Hindlimb muscle (tissue), 1 donor: Measurements from ENCODE around the gene LUC7L3. TPM values are rescaled to one million over a fixed set of nuclear protein-coding genes. Genes with fewer than 3 reads are reported as not detected.

ENCODE experiments used
- DNase-seq: peaks from one replicate; pipeline ENCODE4 v3.0.0-alpha.2; 2013
- polyA plus RNA-seq: library from polyadenylated mRNA; unstranded; fragments of 120-200 nt; gene quantifications from one replicate; pipeline ENCODE4 v1.2.1, GENCODE V29; 2013; ENCODE audit not compliant: insufficient read length

LUC7L3 gene
- polyA plus RNA-seq, 1 donor, result 270 TPM

- DNase-seq, result no peak
Measured at GRCh38 chr17:50754521-50754920, 35.1 kb downstream of the LUC7L3 start.

GRCh38 chr17:50758524-50758923, 39.1 kb downstream of the LUC7L3 start:
- DNase-seq, result no peak

DNA sequence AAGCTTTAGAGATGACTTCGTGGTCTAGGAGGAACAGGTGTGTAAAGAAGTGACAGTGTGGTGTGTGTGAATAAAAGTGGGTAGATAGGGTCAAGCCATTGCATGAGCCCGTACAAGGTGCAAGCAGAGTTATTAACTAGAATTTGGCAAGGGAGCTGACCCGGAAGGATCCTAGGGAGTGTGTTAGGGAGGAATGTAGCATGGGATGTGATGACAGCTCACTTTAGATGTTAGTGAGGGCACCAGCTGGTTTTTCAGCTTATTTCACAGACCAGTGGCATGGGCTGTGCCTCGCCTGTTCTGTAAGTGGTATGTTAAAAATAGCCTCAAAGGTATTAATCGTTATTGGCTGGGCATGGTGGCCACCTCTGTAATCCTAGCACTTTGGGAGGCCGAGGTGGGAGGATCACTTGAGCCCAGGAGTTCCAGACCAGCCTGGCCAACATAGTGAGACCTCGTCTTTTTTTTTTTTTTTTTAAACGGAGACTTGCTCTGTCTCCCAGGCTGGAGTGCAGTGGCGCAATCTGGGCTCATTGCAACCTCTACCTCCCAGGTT, 39.7 kb downstream of the LUC7L3 start:
- DNase-seq, result no peak

- DNase-seq, result no peak
Measured at GRCh38 chr17:50762177-50762576, 42.8 kb downstream of the LUC7L3 start.

- DNase-seq, result no peak
Measured at GRCh38 chr17:50763716-50764475, 44.5 kb downstream of the LUC7L3 start.

DNA sequence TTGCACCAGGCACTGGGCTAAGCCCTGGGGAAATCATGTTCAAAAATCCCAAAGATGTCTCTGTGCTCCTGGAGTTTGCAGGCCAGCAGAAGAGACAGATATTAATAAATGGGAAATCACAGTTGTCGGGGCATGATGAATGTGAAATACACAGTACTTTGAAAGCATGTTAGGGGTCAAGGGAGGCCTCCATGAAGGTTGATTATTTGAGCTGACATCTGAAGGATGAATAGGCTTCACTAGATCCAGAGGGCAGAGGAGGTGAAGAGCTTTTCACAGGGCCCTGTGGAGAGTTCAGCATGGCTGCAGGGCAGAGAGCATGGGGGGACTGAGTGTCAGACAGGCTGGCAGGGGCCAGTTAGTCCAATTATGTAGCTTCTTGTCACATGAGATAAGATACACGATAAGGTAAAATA, 45.3 kb downstream of the LUC7L3 start:
- DNase-seq, result no peak

DNA sequence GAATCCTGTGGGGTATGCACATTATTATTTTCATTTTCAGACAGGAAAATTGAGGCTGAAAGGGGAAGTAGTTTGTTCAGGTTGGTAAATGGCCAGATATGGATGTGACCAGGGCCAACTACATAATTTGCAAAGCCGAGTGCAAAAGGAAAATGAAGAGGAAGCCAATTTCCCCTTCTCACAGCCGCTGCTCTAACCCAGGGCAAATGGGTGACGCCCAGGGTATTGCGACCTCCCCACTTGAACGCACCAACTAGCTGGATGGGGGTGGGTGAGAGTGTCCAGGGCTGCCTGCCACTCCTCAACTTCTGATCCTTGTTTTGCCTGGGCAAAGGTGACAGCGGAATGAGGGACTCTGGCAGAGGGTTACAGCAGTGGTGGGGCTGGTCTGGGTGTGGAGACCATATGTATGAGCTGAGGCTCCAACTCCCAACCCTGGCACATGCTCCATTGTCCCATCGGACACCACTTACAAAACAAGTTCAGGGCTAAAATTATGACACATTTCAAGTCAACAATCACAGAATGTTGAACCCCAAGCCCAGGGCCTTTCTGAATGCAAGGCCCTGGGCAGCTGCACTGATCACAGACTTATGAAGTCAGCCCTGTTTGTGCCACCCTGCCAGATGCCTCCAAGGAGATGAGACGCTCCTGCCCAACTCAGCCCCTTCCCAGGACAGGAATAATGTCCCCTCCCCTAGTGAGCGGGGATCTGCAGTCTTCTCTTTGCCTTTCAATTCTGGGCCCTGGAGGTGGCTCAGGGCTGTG, 46.2 kb downstream of the LUC7L3 start:
- DNase-seq, result no peak

DNA sequence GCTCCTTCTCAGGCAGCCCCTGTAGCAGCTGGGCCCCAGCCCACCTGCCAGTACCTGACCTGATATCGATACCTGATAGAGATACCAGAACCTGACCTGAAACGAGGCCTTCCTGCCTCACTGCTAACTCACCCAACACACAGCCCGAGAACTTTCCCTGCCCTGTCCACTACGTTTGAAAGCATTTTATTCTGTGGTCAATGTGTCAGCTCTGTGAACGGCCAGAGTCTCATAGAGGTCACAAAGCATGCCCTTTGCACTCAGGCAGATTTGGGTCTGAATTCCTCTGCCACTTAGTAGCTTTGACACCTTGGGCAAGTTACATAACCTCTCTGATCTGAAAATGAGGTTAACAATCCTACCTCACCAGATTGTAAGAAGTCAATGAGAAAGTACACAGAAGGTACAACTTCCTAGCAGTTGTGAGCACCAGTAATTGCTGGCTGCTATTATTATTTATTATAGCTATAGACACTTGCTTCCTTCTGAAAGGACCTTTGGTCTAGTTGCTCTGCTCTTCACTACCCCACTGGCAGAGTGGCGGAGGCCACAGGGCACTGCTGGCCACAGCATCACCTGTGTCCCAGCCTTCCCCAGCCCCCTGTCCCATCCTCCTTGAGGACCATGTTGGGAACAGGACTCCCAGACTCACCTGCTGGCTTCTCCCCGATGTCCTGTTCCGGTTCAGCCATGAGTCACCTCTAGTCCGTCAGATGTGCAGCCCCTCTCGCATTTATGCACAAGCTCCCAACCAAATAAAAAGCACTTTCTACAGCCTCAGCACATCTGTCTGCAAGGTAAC, 47.0 kb downstream of the LUC7L3 start:
- no peak for DNase-seq

- DNase-seq, result no peak
Measured at GRCh38 chr17:50767030-50767429, 47.6 kb downstream of the LUC7L3 start.

DNA sequence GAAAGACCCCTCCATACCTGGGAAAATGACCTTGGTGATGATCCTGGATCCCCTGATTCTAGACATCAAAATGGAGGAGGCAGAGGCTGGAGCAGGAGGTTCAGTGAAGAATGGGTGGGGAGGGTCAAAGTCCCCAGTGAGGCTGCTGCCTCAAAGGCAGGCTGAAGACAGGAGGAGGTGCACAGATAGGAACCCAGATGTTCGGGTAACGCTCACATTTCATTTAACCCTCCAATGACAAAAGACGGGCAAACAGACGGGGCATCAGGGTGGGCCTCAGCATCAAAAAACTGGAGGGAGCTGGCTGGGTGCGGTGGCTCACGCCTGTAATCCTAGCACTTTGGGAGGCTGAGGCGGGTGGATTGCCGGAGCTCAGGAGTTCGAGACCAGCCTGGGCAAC, 48.0 kb downstream of the LUC7L3 start, which contains the start of gene ANKRD40CL:
TSS of gene ANKRD40CL (minus strand) at position 73 of the 400 bp plus-strand sequence. CDS start 605 bp downstream, outside the sequence.
- no peak for DNase-seq

- DNase-seq, result no peak
Measured at GRCh38 chr17:50768346-50768761, 49.0 kb downstream of the LUC7L3 start.

DNA sequence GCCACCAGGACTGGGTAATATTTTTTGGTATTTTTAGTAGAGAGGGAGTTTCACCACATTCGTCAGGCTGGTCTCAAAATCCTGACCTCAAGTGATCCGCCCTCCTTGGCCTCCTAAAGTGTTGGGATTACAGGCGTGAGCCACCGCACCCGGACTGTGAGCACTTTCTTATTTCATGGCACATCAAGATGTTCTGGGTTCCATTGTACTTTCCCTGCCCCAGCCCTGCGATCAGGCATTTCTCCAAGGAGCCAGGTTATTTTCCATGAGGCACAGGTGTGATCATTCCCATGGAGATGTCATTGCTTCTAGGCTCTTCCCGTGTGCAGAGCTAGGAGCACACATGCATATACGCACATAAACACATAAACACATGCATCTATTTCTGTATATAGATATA, 50.5 kb downstream of the LUC7L3 start:
- DNase-seq, result no peak

- DNase-seq, result no peak
Measured at GRCh38 chr17:50770346-50770745, 50.9 kb downstream of the LUC7L3 start.

DNA sequence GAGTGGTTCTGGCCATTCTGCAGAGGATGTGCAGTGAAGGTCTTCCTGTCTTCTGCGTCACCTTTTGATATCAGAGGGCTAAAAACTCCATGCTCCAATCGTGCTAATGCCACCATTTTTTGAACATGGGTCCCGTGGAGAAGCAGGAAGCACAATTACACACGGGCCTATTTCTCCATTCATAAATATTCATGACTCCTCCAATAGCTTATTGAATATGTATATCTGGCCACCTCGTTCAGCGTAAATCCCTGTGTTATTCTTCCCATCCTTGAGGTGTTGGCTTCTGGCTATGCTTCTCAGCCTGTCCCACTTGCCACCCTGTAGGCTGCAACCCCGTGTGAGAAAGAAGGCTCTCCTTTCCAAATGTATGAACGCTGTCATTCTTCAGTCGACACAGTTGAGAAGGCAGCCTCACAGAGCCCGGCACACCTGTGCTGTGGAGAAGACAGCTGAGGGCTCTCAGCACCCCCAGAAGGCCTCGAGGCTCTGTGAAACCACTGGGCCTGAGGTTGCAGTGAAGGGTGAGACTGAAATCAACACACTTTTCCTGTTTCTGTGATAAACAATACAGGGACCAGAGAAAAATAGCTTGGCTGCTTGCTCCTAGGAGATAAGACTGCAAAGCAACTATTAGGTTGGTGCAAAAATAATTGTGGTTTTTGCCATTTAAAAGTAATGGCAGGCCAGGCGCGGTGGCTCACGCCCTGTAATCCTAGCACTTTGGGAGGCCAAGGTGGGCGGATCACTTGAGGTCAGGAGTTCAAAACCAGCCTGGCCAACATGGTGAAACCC, 52.8 kb downstream of the LUC7L3 start:
- DNase-seq, result no peak

- DNase-seq, result no peak
Measured at GRCh38 chr17:50774225-50774803, 54.9 kb downstream of the LUC7L3 start.

GRCh38 chr17:50775926-50776325, 56.5 kb downstream of the LUC7L3 start:
- DNase-seq, result no peak

DNA sequence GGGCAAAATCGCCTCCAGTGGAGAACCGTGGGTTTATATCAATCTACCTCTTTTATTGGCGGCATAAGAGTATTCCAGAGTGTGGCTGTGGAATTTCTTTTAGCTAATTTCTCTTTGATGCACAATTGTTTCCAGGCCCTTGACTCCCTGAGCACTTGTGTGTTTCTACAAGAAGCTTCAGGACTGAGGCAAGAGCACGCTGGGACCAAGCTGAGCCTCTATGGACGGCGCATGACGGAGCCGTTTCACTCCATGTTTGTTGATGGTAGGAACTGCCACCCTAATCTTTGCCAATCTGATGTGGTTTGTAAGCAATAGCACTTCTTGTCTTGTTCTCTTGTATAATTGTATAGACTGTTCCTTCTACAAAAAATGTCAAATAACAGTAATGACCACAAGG, 59.1 kb downstream of the LUC7L3 start:
- no peak for DNase-seq

- DNase-seq, result no peak
Measured at GRCh38 chr17:50778988-50779387, 59.6 kb downstream of the LUC7L3 start.

DNA sequence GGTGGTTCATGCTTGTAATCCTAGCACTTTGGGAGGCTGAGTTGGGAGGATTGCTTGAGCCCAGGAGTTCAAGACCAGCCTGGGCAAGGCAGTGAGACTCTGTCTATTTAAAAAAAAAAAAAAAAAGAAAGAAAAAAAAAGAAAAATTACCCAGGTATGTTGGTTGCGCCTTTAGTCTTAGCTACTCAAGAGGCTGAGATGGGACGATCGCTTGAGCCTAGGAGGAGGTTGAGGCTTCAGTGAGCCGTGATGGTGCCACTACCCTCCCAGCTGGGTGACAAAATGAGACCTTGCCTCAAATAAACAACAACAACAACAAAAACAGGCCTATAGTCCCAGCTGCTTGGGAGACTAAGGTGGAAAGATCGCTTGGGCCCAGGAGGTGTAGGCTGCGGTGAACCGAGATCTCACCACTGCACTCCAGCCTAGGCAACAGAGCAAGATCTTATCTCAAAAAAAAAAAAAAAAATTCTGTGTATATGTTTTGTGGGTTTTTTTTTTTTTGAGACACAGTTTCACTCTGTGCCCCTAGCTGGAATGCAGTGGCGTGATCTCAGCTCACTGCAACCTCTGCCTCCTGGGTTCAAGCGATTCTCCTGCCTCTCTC, 60.4 kb downstream of the LUC7L3 start:
- DNase-seq, result no peak

DNA sequence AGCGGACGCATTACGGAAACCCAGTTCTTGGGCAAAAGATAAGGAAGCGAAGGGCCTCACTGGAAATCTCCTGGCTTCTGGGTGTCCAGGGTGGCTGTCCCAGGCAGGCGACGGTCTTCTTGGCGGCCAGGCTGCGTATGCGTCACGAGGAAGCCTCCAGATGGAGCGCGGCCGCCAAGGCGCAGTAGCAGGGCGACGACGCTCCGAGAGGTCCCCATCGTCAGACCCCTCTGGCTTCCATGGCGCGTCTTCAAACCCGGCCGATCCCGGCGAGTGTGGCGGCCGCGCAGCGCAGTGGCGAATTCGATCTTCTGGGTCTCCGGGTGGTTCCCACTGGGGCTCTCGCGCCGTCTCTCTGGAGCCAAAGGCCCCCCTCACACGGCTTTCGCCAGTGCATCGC, 61.8 kb downstream of the LUC7L3 start:
- DNase-seq, result no peak

DNA sequence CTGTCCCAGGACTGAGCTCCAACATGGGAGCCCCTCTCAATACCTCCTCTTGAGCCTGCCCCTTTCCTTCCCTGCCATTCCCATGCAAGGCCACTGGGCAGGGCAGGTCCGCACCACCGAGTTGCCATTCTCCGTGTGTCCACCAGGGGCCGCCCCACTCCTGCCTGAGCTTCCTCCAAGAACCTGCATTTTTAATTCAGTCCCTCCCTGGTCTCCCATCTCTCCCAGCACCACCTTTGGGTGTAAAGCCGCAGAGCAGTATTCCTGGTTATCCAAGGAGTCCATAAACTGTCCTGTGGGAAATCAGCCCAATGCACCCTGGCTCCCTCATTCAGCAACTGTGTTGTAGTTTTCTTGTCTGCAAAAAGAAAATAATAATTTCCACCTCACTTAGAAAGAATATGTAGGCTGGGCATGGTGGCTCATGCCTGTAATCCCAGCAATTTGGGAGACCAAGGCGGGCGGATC, 63.8 kb downstream of the LUC7L3 start:
- peak; percentile 80 for DNase-seq
